K562 (cell line): ENCODE results near the gene TOR1B. TPM values are rescaled to one million over a fixed set of nuclear protein-coding genes. Genes with fewer than 3 reads are reported as not detected.
A peak's percentile ranks its signal among the peaks of the same experiment; 100 is the strongest.

Source experiments
- ARHGAP35 ChIP-seq: fragments of 450-650 bp; IDR thresholded peaks from 2 replicates; pipeline ENCODE4 v1.6.1; 2018; ENCODE audit not compliant: partially characterized antibody
- BMI1 ChIP-seq: fragments of 150-350 bp; IDR thresholded peaks from 2 replicates; pipeline ENCODE4 v1.6.1; 2014; ENCODE audit warnings: low read length
- EP400 ChIP-seq: fragments of 450-650 bp; IDR thresholded peaks from 2 replicates; pipeline ENCODE4 v1.6.1; 2017; ENCODE audit warnings: antibody characterized with exemption, mild to moderate bottlenecking, moderate library complexity
- FOXK1 ChIP-seq: sonication (generic); formaldehyde crosslinking; IDR thresholded peaks from 2 replicates; pipeline ENCODE4 v1.8.0; 2022; ENCODE audit warnings: missing genetic modification reagents, mild to moderate bottlenecking, borderline replicate concordance
- KLF6 ChIP-seq: fragments of 250-450 bp; sonication (Bioruptor Pico); IDR thresholded peaks from 2 replicates; pipeline ENCODE4 v1.4.0; 2020; ENCODE audit warnings: mild to moderate bottlenecking, moderate library complexity, borderline replicate concordance
- POLR3G ChIP-seq: IDR thresholded peaks from 2 replicates; pipeline ENCODE4 v1.6.1; 2011; ENCODE audit not compliant: insufficient read length, insufficient replicate concordance; ENCODE audit errors: extremely low read depth
- RAD21 ChIP-seq, 2 experiments: fragments of 250-450 bp in 1 of 2; fragments of 450-650 bp in 1 of 2; sonication (Bioruptor Pico) in 1 of 2; formaldehyde crosslinking in 1 of 2; IDR thresholded peaks in 1 of 2; conservative IDR thresholded peaks in 1 of 2; 2 replicates each; pipeline versions ENCODE4 v1.4.0 to v1.8.0; 2020 to 2022; ENCODE audit warnings: mild to moderate bottlenecking in 2 of 2, moderate library complexity in 1 of 2
- TARDBP ChIP-seq: fragments of 450-650 bp; IDR thresholded peaks from 2 replicates; pipeline ENCODE4 v1.6.1; 2016
- ZC3H4 ChIP-seq: sonication (generic); formaldehyde crosslinking; IDR thresholded peaks from 2 replicates; pipeline ENCODE4 v1.9.0; 2021; ENCODE audit warnings: missing genetic modification reagents, borderline replicate concordance
- ZKSCAN3 ChIP-seq: fragments of 250-450 bp; sonication (Bioruptor Pico); IDR thresholded peaks from 2 replicates; pipeline ENCODE4 v1.4.0; 2020
- ZNF143 ChIP-seq: sonication (generic); formaldehyde crosslinking; IDR thresholded peaks from 2 replicates; pipeline ENCODE4 v1.9.0; 2022; ENCODE audit warnings: mild to moderate bottlenecking, missing genetic modification reagents
- polyA plus RNA-seq, 8 experiments: library from polyadenylated mRNA; depleted of rRNA in 4 of 8; stranded (reverse) in 5 of 8; unstranded in 3 of 8; fragments of >200 nt; fragmentation: Nextera tagmentation in 2 of 8; fragmentation: Illumina TruSeq in 1 of 8; extraction: Ambion mirVana in 2 of 8; extraction: Trizol in 1 of 8; gene quantifications; 2 replicates each; pipeline versions ENCODE4 v1.2.1 to v1.2.3, GENCODE V29; 2011 to 2014; ENCODE audit warnings: inconsistent platforms in 1 of 8, missing spikeins in 1 of 8
- total RNA-seq, 7 experiments: library from RNA; depleted of rRNA in 6 of 7; stranded (reverse); fragments of >200 nt in 6 of 7; fragmentation: Illumina TruSeq in 2 of 7; extraction: Trizol in 2 of 7; gene quantifications; 2 replicates each; pipeline versions ENCODE4 v1.2.1 to v1.2.3, GENCODE V29; 2011 to 2021; ENCODE audit warnings: low replicate concordance in 1 of 7
- TF ChIP-seq, protein P1 (sequence below): fragments of 200-800 bp; sonication (Bioruptor generic); IDR thresholded peaks from 2 replicates; pipeline ENCODE4 v1.6.1; 2016; ENCODE audit warnings: missing genetic modification characterization, missing compliant biosample characterization
- TF ChIP-seq, protein P2 (sequence below): fragments of 450-650 bp; IDR thresholded peaks from 2 replicates; pipeline ENCODE4 v1.6.1; 2018; ENCODE audit not compliant: partially characterized antibody
- TF ChIP-seq, protein P3 (sequence below): fragments of 450-650 bp; formaldehyde crosslinking; IDR thresholded peaks from 2 replicates; pipeline ENCODE4 v1.4.0; 2020; ENCODE audit warnings: mild to moderate bottlenecking, mixed read lengths
- TF ChIP-seq, protein P4 (sequence below): sonication (generic); formaldehyde crosslinking; IDR thresholded peaks from 2 replicates; pipeline ENCODE4 v1.8.0; 2022; ENCODE audit warnings: mild to moderate bottlenecking, missing genetic modification reagents

TOR1B gene
- total and polyA plus RNA-seq, 9 of the 15 experiments (the other 6 are each of a cell fraction or from before 2014, with no cell fraction given), result 4.2 to 36.5 (median 24.6) TPM

DNA sequence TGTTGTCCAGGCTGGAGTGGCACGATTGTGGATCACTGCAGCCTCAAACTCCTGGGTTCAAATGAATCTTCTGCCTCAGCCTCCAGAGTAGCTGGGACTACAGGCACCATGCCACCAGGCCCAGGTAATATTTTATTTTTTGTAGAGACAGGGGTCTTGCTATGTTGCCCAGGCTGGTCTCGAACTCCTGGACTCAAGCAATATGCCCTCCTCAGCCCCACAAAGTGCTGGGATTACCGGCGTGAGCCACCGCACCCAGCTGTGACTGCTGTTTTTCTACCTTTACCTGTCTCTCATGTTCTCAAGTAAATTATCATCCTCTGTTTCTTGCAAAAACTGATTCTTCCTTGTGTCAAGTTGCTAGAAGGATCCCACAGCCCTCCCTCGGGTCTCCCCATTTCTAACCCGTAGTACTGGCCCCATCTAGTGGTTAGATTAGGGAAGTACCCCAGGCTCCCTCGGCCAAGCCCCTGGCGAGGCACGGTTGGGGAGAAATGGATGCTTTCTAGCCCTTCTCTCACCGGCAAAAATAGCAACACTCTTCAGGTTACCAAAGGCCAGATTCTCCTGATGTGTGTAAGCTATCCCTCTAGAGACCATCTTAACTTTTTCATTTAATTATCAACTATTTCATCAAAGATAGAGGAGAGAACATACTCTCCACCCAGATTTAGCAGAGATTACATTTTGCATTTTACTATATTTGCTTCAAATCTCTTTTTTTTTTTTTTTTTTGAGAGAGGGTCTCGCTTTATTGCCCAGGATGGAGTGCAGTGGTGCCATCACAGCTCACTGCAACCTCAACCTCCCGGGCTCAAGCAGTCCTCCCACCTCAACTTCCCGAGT is 19.2 kb upstream of the TOR1B start (continued):
- TF ChIP-seq, protein P1, sequence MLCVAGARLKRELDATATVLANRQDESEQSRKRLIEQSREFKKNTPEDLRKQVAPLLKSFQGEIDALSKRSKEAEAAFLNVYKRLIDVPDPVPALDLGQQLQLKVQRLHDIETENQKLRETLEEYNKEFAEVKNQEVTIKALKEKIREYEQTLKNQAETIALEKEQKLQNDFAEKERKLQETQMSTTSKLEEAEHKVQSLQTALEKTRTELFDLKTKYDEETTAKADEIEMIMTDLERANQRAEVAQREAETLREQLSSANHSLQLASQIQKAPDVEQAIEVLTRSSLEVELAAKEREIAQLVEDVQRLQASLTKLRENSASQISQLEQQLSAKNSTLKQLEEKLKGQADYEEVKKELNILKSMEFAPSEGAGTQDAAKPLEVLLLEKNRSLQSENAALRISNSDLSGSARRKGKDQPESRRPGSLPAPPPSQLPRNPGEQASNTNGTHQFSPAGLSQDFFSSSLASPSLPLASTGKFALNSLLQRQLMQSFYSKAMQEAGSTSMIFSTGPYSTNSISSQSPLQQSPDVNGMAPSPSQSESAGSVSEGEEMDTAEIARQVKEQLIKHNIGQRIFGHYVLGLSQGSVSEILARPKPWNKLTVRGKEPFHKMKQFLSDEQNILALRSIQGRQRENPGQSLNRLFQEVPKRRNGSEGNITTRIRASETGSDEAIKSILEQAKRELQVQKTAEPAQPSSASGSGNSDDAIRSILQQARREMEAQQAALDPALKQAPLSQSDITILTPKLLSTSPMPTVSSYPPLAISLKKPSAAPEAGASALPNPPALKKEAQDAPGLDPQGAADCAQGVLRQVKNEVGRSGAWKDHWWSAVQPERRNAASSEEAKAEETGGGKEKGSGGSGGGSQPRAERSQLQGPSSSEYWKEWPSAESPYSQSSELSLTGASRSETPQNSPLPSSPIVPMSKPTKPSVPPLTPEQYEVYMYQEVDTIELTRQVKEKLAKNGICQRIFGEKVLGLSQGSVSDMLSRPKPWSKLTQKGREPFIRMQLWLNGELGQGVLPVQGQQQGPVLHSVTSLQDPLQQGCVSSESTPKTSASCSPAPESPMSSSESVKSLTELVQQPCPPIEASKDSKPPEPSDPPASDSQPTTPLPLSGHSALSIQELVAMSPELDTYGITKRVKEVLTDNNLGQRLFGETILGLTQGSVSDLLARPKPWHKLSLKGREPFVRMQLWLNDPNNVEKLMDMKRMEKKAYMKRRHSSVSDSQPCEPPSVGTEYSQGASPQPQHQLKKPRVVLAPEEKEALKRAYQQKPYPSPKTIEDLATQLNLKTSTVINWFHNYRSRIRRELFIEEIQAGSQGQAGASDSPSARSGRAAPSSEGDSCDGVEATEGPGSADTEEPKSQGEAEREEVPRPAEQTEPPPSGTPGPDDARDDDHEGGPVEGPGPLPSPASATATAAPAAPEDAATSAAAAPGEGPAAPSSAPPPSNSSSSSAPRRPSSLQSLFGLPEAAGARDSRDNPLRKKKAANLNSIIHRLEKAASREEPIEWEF (CRISPR knock-in tag), result no peak
- TF ChIP-seq RAD21 (CRISPR knock-in tag; conservative IDR thresholded peaks at IDR 0.05 in 1 of 2, IDR thresholded peaks at IDR 0.05 in 1 of 2) (peak; percentile 100), BMI1 (no peak), ZKSCAN3 (CRISPR knock-in tag) (no peak), FOXK1 (CRISPR knock-in tag) (no peak), ARHGAP35 (no peak), ZNF143 (CRISPR knock-in tag) (no peak), POLR3G (no peak), ZC3H4 (CRISPR knock-in tag) (no peak), KLF6 (CRISPR knock-in tag) (no peak), TARDBP (no peak), EP400 (no peak)
- TF ChIP-seq, protein P2, sequence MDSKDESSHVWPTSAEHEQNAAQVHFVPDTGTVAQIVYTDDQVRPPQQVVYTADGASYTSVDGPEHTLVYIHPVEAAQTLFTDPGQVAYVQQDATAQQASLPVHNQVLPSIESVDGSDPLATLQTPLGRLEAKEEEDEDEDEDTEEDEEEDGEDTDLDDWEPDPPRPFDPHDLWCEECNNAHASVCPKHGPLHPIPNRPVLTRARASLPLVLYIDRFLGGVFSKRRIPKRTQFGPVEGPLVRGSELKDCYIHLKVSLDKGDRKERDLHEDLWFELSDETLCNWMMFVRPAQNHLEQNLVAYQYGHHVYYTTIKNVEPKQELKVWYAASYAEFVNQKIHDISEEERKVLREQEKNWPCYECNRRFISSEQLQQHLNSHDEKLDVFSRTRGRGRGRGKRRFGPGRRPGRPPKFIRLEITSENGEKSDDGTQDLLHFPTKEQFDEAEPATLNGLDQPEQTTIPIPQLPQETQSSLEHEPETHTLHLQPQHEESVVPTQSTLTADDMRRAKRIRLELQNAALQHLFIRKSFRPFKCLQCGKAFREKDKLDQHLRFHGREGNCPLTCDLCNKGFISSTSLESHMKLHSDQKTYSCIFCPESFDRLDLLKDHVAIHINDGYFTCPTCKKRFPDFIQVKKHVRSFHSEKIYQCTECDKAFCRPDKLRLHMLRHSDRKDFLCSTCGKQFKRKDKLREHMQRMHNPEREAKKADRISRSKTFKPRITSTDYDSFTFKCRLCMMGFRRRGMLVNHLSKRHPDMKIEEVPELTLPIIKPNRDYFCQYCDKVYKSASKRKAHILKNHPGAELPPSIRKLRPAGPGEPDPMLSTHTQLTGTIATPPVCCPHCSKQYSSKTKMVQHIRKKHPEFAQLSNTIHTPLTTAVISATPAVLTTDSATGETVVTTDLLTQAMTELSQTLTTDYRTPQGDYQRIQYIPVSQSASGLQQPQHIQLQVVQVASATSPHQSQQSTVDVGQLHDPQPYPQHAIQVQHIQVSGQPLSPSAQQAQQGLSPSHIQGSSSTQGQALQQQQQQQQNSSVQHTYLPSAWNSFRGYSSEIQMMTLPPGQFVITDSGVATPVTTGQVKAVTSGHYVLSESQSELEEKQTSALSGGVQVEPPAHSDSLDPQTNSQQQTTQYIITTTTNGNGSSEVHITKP, result no peak
- TF ChIP-seq, protein P3, sequence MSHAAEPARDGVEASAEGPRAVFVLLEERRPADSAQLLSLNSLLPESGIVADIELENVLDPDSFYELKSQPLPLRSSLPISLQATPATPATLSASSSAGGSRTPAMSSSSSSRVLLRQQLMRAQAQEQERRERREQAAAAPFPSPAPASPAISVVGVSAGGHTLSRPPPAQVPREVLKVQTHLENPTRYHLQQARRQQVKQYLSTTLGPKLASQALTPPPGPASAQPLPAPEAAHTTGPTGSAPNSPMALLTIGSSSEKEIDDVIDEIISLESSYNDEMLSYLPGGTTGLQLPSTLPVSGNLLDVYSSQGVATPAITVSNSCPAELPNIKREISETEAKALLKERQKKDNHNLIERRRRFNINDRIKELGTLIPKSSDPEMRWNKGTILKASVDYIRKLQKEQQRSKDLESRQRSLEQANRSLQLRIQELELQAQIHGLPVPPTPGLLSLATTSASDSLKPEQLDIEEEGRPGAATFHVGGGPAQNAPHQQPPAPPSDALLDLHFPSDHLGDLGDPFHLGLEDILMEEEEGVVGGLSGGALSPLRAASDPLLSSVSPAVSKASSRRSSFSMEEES (CRISPR knock-in tag), result no peak
- TF ChIP-seq, protein P4, sequence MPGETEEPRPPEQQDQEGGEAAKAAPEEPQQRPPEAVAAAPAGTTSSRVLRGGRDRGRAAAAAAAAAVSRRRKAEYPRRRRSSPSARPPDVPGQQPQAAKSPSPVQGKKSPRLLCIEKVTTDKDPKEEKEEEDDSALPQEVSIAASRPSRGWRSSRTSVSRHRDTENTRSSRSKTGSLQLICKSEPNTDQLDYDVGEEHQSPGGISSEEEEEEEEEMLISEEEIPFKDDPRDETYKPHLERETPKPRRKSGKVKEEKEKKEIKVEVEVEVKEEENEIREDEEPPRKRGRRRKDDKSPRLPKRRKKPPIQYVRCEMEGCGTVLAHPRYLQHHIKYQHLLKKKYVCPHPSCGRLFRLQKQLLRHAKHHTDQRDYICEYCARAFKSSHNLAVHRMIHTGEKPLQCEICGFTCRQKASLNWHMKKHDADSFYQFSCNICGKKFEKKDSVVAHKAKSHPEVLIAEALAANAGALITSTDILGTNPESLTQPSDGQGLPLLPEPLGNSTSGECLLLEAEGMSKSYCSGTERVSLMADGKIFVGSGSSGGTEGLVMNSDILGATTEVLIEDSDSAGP (CRISPR knock-in tag), result no peak
